Upper lobe of left lung (tissue), 4 donors: ENCODE results near the gene HSDL2.
"Not testable (repeated sequence)": the region's sequence is repeated elsewhere in the genome, so short reads cannot be mapped to it uniquely, and the experiment has no call there.

ENCODE experiments used
- POLR2A ChIP-seq, 4 donors: fragments of 450-650 bp; IDR thresholded peaks; one replicate each; pipeline ENCODE4 v1.5.1; 2016 to 2017; ENCODE audit warnings: antibody characterized with exemption in 4 of 4, mild to moderate bottlenecking in 2 of 4
- TF ChIP-seq, protein P1 (sequence below), 6 experiments: fragments of 450-650 bp in 4 of 6; fragments of 200-600 bp in 2 of 6; sonication (generic) in 2 of 6; IDR thresholded peaks; one replicate each; pipeline ENCODE4 v1.5.1; 2016 to 2019; ENCODE audit warnings: antibody characterized with exemption in 6 of 6

DNA sequence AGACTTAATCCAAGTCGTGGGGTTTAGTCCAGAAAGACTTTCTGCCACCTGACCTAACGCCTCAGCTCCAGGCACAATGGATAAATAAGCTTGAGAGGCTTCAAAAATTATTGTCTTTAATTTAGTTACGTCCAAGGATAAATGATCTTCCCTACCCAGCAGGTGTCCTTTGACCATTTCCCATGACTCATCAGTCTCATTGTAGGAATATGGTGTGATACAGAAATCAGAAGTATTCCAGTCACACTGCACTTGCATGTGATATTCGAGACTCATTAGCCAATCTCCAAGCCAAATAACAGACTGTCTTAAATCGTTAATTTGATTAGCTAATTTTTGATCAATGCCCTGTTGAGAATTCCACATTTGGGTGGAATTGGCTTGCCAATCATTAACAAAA is 13.2 kb downstream of the HSDL2 start:
- not testable (repeated sequence) for TF ChIP-seq POLR2A (IDR thresholded peaks at IDR 0.05)
- TF ChIP-seq, protein P1, sequence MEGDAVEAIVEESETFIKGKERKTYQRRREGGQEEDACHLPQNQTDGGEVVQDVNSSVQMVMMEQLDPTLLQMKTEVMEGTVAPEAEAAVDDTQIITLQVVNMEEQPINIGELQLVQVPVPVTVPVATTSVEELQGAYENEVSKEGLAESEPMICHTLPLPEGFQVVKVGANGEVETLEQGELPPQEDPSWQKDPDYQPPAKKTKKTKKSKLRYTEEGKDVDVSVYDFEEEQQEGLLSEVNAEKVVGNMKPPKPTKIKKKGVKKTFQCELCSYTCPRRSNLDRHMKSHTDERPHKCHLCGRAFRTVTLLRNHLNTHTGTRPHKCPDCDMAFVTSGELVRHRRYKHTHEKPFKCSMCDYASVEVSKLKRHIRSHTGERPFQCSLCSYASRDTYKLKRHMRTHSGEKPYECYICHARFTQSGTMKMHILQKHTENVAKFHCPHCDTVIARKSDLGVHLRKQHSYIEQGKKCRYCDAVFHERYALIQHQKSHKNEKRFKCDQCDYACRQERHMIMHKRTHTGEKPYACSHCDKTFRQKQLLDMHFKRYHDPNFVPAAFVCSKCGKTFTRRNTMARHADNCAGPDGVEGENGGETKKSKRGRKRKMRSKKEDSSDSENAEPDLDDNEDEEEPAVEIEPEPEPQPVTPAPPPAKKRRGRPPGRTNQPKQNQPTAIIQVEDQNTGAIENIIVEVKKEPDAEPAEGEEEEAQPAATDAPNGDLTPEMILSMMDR (IDR thresholded peaks at IDR 0.05): not testable (repeated sequence)
